IMR-90 (cell line): ENCODE data around the gene DOCK4. TPM values are rescaled to one million over a fixed set of nuclear protein-coding genes. Genes with fewer than 3 reads are reported as not detected.

Source experiments
- ATAC-seq: fragments of 200-7000 bp; cut with Tn5 transposase; 2 replicates; pipeline ENCODE4 v1.9.1; 2020; ENCODE audit warnings: low read depth, mild to moderate bottlenecking, moderate library complexity
- BruUV-seq: library from RNA; stranded (reverse); fragments of 400-500 nt; replicated peaks from 2 replicates; lab custom pipeline; 2021; lab: Mats Ljungman, UMichigan
- CTCF ChIA-PET: fragments of 300-600 bp; formaldehyde crosslinking; extraction: SDS; loops from one replicate; lab custom pipeline; 2021; ENCODE audit warnings: antibody characterized with exemption; lab: Yijun Ruan, JAX
- POLR2A ChIA-PET: fragments of 300-600 bp; sonication (Branson Sonifier 250); formaldehyde crosslinking; loops from one replicate; lab custom pipeline; 2022; ENCODE audit warnings: antibody characterized with exemption; ENCODE audit not compliant: unreplicated experiment; lab: Charles Lee
- DNase-seq: peaks from one replicate; pipeline ENCODE4 v3.0.0; 2013
- H2AFZ ChIP-seq: replicated peaks from 2 replicates; pipeline ENCODE3; 2013; ENCODE audit warnings: low read length, mild to moderate bottlenecking; ENCODE audit not compliant: poor library complexity
- H2AK5ac ChIP-seq: 2 replicates; pipeline ENCODE4 v1.6.1; 2013; ENCODE audit warnings: low read depth, low read length, inconsistent platforms
- H2AK9ac ChIP-seq: replicated peaks from 2 replicates; pipeline ENCODE3; 2013; ENCODE audit warnings: mild to moderate bottlenecking, low read depth, low read length, moderate library complexity; ENCODE audit not compliant: poor library complexity
- H2BK120ac ChIP-seq: 2 replicates; pipeline ENCODE4 v1.6.1; 2013; ENCODE audit warnings: low read depth, low read length, inconsistent platforms
- H2BK15ac ChIP-seq: 3 replicates; pipeline ENCODE4 v1.6.1; 2013; ENCODE audit warnings: low read depth, low read length, inconsistent platforms
- H2BK20ac ChIP-seq: 2 replicates; pipeline ENCODE4 v1.6.1; 2013; ENCODE audit warnings: low read depth, mild to moderate bottlenecking, inconsistent platforms, low read length, moderate library complexity
- H2BK5ac ChIP-seq: 2 replicates; pipeline ENCODE4 v1.6.1; 2013; ENCODE audit warnings: mild to moderate bottlenecking, low read depth, low read length, inconsistent platforms; ENCODE audit not compliant: poor library complexity, severe bottlenecking
- H3K14ac ChIP-seq: replicated peaks from 2 replicates; pipeline ENCODE4 v1.6.1; 2013; ENCODE audit warnings: low read depth, low read length, inconsistent platforms
- H3K18ac ChIP-seq: 2 replicates; pipeline ENCODE4 v1.6.1; 2013; ENCODE audit warnings: low read depth, low read length, control low read depth
- H3K23ac ChIP-seq: 2 replicates; pipeline ENCODE4 v1.6.1; 2013; ENCODE audit warnings: low read depth, low read length, inconsistent platforms
- H3K27ac ChIP-seq: 2 replicates; pipeline ENCODE4 v1.5.1; 2013; ENCODE audit warnings: mild to moderate bottlenecking, control low read depth, low read length; ENCODE audit not compliant: insufficient read depth
- H3K27me3 ChIP-seq: 2 replicates; pipeline ENCODE4 v1.6.1; 2013; ENCODE audit warnings: low read length; ENCODE audit not compliant: control insufficient read depth, insufficient read depth
- H3K36me3 ChIP-seq: 2 replicates; pipeline ENCODE4 v1.6.1; 2013; ENCODE audit warnings: low read length, mixed read lengths; ENCODE audit not compliant: control insufficient read depth, insufficient read depth
- H3K4ac ChIP-seq: 2 replicates; pipeline ENCODE4 v1.6.1; 2013; ENCODE audit warnings: low read depth, low read length, inconsistent platforms
- H3K4me1 ChIP-seq: 2 replicates; pipeline ENCODE4 v1.6.1; 2013; ENCODE audit warnings: low read length, mixed read lengths; ENCODE audit not compliant: control insufficient read depth, insufficient read depth
- H3K4me2 ChIP-seq: 2 replicates; pipeline ENCODE4 v1.6.1; 2013; ENCODE audit warnings: low read depth, mild to moderate bottlenecking, control low read depth, low read length, moderate library complexity
- H3K4me3 ChIP-seq: 2 replicates; pipeline ENCODE4 v1.5.1; 2013; ENCODE audit warnings: low read depth, mild to moderate bottlenecking, control low read depth, low read length, moderate library complexity; ENCODE audit not compliant: insufficient read depth
- H3K56ac ChIP-seq: 2 replicates; pipeline ENCODE4 v1.6.1; 2013; ENCODE audit warnings: low read length, inconsistent platforms; ENCODE audit not compliant: insufficient read depth; ENCODE audit errors: extremely low read depth
- H3K79me1 ChIP-seq, 2 experiments: 2 replicates each; pipeline ENCODE4 v1.6.1; 2013; ENCODE audit warnings: low read length in 2 of 2, inconsistent platforms in 1 of 2, low read depth in 1 of 2
- H3K9ac ChIP-seq: 2 replicates; pipeline ENCODE4 v1.6.1; 2013; ENCODE audit warnings: low read depth, low read length, control low read depth
- H3K9me1 ChIP-seq: 2 replicates; pipeline ENCODE4 v1.6.1; 2013; ENCODE audit warnings: low read length, inconsistent platforms; ENCODE audit not compliant: insufficient read depth
- H3K9me3 ChIP-seq: 2 replicates; pipeline ENCODE4 v1.6.1; 2013; ENCODE audit warnings: low read length; ENCODE audit not compliant: control insufficient read depth, insufficient read depth
- H4K20me1 ChIP-seq: 2 replicates; pipeline ENCODE4 v1.6.1; 2013; ENCODE audit warnings: low read length, inconsistent platforms; ENCODE audit not compliant: insufficient read depth
- H4K5ac ChIP-seq: 2 replicates; pipeline ENCODE4 v1.6.1; 2013; ENCODE audit warnings: mild to moderate bottlenecking, low read depth, low read length, control low read depth
- H4K8ac ChIP-seq, 2 experiments: 2 replicates each; pipeline ENCODE4 v1.6.1; 2013; ENCODE audit warnings: low read depth in 2 of 2, low read length in 2 of 2, control low read depth in 1 of 2, inconsistent platforms in 1 of 2
- H4K91ac ChIP-seq: 2 replicates; pipeline ENCODE4 v1.6.1; 2013; ENCODE audit warnings: low read depth, low read length, inconsistent platforms; ENCODE audit not compliant: insufficient read depth
- BHLHE40 ChIP-seq: fragments of 150-350 bp; IDR thresholded peaks from 2 replicates; pipeline ENCODE4 v1.6.1; 2016; ENCODE audit warnings: mild to moderate bottlenecking, low read depth, low read length
- CHD1 ChIP-seq: IDR thresholded peaks from 2 replicates; pipeline ENCODE4 v1.6.1; 2012; ENCODE audit warnings: low read depth, low read length, improper control_type of control experiment
- CTCF ChIP-seq: conservative IDR thresholded peaks from 2 replicates; pipeline ENCODE4 v1.5.1; 2012; ENCODE audit warnings: mild to moderate bottlenecking, low read depth, low read length, improper control_type of control experiment
- ELK1 ChIP-seq: fragments of 150-350 bp; IDR thresholded peaks from 2 replicates; pipeline ENCODE4 v1.6.1; 2016; ENCODE audit warnings: low read depth, mild to moderate bottlenecking, low read length, moderate library complexity, borderline replicate concordance
- FOS ChIP-seq: fragments of 150-350 bp; IDR thresholded peaks from 2 replicates; pipeline ENCODE4 v1.6.1; 2016; ENCODE audit warnings: low read depth, low read length
- MAFK ChIP-seq: IDR thresholded peaks from 2 replicates; pipeline ENCODE4 v1.6.1; 2012; ENCODE audit warnings: low read depth, low read length, improper control_type of control experiment
- POLR2A ChIP-seq: IDR thresholded peaks from 2 replicates; pipeline ENCODE4 v1.6.1; 2012; ENCODE audit warnings: mild to moderate bottlenecking, low read depth, low read length
- RAD21 ChIP-seq: IDR thresholded peaks from 2 replicates; pipeline ENCODE4 v1.6.1; 2012; ENCODE audit warnings: low read length, improper control_type of control experiment
- RCOR1 ChIP-seq: IDR thresholded peaks from 2 replicates; pipeline ENCODE4 v1.6.1; 2012; ENCODE audit warnings: mild to moderate bottlenecking, low read length, improper control_type of control experiment; ENCODE audit not compliant: insufficient replicate concordance
- SMC3 ChIP-seq: fragments of 150-350 bp; IDR thresholded peaks from 2 replicates; pipeline ENCODE4 v1.6.1; 2016; ENCODE audit warnings: low read depth, mild to moderate bottlenecking, antibody characterized with exemption, low read length, moderate library complexity
- USF2 ChIP-seq: fragments of 150-350 bp; IDR thresholded peaks from 2 replicates; pipeline ENCODE4 v1.6.1; 2017; ENCODE audit warnings: mild to moderate bottlenecking, antibody characterized with exemption, low read length, low read depth
- WGBS, 2 experiments: methylation state at CpG; one replicate each; pipeline versions ENCODE4 v1.1.5 to v1.1.7; 2013; ENCODE audit warnings: missing lambda C conversion rate in 2 of 2; ENCODE audit not compliant: insufficient read length in 1 of 2; ENCODE audit errors: extremely low coverage in 2 of 2; 5-methylcytosine and 5-hydroxymethylcytosine counted together
- dilution Hi-C: fragments of 300-500 bp; cut with HindIII; formaldehyde crosslinking; loops from one replicate; pipeline ENCODE4 v1.14.3; 2018; ENCODE audit warnings: low sequenced_read_pairs; ENCODE audit not compliant: unreplicated experiment
- in situ Hi-C: fragments of 300-500 bp; cut with MboI; formaldehyde crosslinking; loops from 3 replicates; pipeline ENCODE4 v1.14.3; 2019; ENCODE audit warnings: low sequenced_read_pairs, inconsistent platforms, mixed read lengths
- intact Hi-C: fragments of 100-400 bp; cut with micrococcal nuclease; formaldehyde crosslinking; loops from 2 replicates; pipeline ENCODE4 v1.10.0; 2022
- polyA plus RNA-seq, 3 experiments: library from polyadenylated mRNA; depleted of rRNA; stranded (reverse); fragments of >200 nt; gene quantifications; 2 replicates each; pipeline ENCODE4 v1.2.3, GENCODE V29; 2012; ENCODE audit warnings: low replicate concordance in 1 of 3
- total RNA-seq: library from RNA; depleted of rRNA; stranded (reverse); fragments of >200 nt; gene quantifications from 2 replicates; pipeline ENCODE4 v1.2.3, GENCODE V29; 2012

Gene DOCK4
- total and polyA plus RNA-seq, 2 of the 4 experiments (the other 2 are of a cell fraction) = 4.4 to 12.2 TPM

- Histone ChIP-seq H2BK5ac (no peak overlapping the region), H3K9ac (no peak overlapping the region), H4K20me1 (no peaks in the 10 kb centered on the region), H3K56ac (no peak overlapping the region), H2AK9ac (no peak overlapping the region), H3K4me2 (no peak overlapping the region), H3K23ac (no peak overlapping the region), H3K4me1 (no peaks in the 10 kb centered on the region), H4K5ac (no peak overlapping the region), H3K36me3 (no peaks in the 10 kb centered on the region), H3K27ac (no peak overlapping the region), H4K8ac (no peak overlapping the region), H3K9me3 (no peaks in the 10 kb centered on the region), H2BK20ac (no peak overlapping the region), H3K14ac (no peak overlapping the region), H3K18ac (no peak overlapping the region), H2BK15ac (no peak overlapping the region), H2AK5ac (no peak overlapping the region), H3K9me1 (peaks cover 3% of the 10 kb centered on the region; the same call in 1 of the 2 replicates), H3K27me3 (no peaks in the 10 kb centered on the region), H3K4ac (no peak overlapping the region), H4K91ac (no peak overlapping the region), H2AFZ (no peak overlapping the region), H2BK120ac (no peak overlapping the region), H3K4me3 (no peak overlapping the region), H3K79me1 (peaks cover 0 to 8% of the 10 kb centered on the region in 2 experiments; a peak in 1 of 4 replicates)
- no peak for ATAC-seq
- dilution Hi-C loops (no loop called here), intact Hi-C loops (no loop called here), in situ Hi-C loops (no loop called here)
- CTCF ChIA-PET = no interaction called here
- no peak for DNase-seq
- POLR2A ChIA-PET = no interaction called here
- no CpG with 5 or more reads among the region's 1 CpG for WGBS, 2 experiments
- no TSS peak for BruUV-seq
- no peak for TF ChIP-seq CTCF
- TF ChIP-seq MAFK = no peak
- no peak for TF ChIP-seq BHLHE40
- no peak for TF ChIP-seq CHD1
- no peak for TF ChIP-seq SMC3
- no peak for TF ChIP-seq USF2
- no peak for TF ChIP-seq FOS
- TF ChIP-seq RAD21 = no peak
- TF ChIP-seq POLR2A = no peak
- no peak for TF ChIP-seq RCOR1
- TF ChIP-seq ELK1 = no peak
Observed at GRCh38 chr7:112014347-112014746, 191.9 kb downstream of the DOCK4 start.
